ENCODE data around the gene HABP2.

The HABP2 gene

DNA sequence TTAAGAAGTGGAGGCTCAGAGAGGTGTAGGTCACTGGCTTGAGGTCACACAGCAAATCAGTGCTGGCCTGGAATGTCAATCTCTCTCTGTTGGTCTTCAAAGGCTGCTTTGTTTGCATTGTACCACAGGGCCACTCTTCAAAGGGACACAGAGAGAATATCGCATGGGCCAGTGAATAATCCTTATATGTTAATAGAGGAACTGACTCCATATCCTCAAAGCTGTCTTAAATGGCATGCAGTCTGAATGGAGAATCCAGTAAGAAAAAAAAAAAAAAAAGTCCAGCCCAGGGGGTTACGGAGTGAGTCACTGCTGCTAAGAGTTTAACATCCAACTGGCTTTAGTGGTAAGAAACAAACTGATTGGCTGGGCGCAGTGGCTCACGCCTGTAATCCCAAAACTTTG is 56.9 kb downstream of the HABP2 start:
- no peak for DNase-seq

DNA sequence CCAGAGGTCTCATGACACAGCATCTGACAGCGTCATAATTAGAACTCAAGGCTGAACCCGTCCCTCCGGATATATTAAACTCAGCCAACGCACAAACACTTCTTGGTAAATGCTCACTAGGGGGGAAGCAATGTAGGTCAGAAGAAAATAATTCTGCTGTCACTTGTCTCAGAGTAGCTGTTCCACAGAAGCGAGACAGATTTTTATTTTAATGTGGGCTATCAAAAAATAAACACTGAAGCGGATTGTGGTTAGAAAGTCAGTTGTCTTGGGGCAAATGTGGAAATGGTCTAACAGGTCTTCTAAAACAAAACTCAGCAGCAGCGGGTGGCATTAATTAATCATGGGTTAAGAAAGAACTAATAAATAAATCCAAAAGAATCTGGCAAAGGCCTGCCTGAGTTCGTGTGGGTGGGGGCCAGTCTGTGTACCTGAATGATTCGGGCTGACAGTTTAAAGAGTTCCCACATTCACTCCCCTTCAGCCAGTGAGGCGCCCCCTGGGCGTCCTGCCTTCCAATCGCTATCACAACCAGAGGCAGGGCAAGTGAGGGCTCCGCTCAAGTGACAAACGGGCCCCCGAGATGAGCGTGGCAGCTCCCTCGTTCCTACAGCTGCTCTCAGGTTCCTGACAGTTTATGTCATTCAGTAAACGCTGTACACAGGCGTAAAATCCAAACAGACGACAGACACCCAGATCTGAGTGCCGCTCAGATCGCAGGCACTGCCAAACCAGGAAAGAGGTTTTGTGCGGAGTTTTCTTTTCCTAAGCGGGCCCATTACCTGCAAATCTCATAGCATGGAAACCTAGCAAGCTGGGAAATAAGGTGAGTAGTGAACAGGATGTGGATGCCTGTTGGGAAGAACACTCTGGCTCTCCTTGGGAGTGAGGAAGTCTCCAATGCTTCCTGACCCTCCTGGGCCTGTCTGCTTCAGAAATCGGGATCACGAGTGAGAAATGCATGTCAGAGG is 58.1 kb downstream of the HABP2 start:
- no peak for DNase-seq

DNA sequence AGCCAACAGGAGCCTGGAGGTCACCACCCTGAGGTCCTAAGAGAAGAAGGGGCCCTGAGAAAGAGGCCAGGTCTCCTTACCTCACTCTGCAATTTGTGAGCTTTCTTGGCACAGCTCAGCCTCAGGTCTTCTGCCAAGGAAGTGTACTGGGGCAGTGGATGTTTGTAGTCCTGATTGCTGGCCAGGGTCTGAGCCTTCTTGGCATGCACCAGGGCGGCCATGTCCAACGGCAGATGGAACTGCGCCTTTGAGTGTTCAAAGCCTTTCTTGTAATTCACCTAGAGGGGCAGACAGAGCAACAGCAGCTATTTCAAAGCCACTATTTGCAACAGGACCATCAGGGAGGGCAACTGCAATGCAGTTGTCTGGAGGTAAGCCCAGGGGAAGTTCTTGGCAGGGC is 59.3 kb downstream of the HABP2 start:
- DNase-seq, result no peak

DNA sequence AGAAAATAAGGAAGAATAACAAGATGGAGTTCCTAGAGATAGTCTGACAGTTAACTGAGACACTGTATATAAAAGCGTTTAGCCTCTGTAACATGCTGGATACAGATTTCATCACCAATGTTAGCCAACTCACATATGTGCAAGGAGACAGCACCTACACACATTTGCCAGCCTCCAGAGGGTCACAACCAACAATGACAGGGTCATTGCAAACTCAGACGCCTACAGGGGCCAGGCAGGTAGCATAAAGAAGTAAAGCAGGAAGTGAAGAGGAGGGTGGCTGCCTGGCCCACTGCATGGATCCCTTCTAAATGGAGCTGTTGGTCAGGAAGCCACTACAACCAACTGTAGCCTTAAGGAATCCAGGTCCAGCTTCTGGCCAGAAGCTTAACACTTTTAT is 60.6 kb downstream of the HABP2 start:
- DNase-seq, result no peak

DNA sequence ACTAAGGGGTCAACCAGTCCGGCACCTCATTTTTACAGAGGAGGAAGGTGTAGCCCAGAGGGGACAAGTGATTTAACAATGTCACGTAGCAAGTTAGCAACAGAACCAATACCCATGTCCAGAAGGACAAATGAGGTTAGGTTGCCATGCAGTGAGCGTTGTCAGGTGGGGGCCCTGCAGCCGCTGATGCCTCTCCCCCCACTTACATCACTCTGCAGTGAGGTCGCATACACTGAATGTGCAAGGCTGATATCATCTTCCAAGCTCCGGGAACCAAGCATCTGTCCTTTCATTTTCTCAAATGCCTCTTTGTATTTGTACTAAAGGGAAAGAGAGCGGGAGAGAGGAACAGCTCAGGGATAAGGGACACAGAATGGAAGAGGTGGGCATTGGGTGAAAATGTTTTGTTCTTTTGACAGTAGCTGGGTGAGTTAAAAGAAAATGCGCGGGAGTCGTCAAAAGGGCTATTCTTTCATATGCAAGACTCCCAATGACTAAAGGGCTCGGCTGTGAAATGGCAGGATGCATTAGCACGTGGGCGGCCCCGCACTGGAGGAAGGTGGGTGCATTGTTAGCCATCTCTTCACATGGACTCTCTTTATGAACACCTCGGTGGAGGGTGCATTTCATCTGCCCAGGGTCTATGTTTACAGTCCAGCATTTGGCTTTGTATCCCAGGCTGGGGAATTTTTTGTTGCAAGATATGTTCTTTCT is 61.3 kb downstream of the HABP2 start:
- no peak for DNase-seq

DNA sequence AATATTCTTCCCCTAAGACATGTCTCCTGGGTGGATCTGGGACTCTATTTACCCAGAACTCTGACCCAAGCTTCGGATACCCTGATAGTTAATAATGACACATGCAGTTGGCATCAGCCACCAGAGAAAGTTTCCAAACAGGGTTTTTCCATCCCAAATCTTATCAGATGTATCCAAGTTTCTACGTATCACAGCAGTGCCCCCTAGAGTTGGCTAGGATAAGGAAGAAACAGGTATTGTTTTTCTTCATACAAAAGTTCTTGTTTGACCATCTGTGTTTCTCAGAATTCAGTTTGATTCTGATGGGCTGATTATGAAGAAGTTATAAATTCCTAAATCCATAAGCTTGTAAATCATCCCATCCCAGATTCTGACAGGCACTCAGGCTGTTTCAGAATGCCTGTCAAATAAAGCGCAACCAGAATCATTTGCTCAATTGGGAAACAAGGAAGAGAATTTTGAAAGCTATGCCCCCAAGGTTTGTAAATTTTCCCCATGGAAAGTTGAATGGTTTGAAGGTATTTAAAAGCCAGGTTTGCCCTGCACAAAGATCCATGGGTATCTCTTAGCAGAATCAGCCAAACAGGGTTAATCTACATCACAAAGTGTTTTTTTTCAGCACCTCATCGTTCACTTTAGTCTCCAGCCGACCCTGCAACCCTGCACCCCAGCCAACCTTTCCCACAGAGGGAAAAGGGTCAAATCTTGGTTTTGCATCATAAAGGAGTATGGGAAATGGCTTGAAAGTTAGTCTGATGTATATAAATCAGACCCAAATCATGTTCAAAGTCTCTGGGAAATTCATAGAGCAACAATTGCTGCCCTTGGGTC is 63.6 kb downstream of the HABP2 start:
- no peak for DNase-seq

DNA sequence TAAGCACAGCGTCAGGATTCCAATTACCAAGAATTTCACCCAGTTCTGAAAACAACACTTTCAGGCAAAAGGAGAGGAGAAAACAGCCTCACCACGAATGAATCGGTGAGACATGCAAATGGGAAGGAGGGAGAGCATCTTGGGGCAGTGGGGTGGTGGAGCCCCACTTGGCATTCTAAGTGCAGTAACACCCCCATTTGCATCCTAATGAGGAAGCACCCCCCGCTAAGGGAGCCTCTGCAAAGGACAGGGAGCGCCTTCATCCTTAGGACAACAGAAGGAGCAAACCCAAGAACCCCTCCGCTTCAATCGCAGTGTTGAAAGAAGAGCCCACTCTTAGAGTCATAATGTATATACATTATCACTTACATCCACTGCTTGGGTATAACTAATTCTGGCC is 64.2 kb downstream of the HABP2 start:
- DNase-seq, result no peak

DNA sequence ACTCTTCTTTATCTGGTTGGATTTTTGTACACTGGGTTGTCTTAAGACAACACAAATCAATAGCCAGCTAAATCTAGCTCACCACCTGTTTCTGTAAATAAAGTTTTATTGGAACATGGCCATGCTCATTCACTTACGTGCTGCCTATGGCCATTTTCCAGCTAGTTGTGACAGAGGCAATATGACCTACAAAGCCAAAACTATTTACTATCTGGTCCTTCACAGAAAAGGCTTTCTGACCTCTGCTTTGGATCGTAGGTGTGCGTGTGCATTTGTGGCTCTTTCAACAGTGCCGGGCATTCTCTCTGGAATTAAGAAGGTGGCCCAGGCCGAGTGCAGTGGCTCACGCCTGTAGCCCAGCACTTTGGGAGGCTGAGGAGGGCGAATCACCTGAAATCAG is 65.5 kb downstream of the HABP2 start:
- no peak for DNase-seq

DNA sequence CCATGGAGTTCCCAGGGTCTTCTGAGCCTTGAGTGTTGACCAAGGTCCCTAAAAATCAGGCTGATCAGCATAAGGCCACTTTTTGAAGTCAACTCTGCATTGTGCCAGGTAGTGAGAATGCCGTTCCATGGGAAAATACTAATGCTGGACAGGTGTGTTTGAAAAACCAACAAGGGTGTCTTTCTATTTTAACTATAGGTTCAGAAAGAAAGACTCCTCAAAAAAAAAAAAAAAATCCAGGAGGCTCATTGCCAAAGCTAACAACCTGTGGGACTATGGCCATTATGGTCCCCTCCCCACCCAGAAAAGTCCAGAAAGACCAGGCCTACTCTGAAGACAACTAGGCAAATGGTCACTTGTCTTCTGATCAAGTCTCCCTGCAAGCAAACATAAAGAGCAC is 66.5 kb downstream of the HABP2 start:
- DNase-seq, result no peak

DNA sequence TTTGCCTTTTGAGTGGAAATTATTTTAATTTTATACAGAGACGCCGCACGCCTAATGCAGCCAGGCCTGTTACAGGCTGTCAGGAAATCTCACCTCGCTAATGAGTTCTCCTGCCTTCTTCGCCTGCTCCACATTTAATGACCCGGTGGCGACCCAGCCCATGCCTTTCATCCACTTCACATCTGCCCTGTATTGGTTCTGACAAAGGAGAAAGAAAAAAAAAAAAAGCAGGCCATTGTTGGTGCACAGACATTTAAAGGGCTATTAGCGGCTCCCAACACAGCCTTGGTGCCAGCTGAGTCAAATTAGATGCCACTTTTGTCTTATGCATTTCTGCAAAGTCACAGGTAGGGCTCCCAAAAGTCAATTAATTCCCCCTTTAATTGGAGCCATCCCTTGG is 67.7 kb downstream of the HABP2 start:
- DNase-seq, result no peak

DNA sequence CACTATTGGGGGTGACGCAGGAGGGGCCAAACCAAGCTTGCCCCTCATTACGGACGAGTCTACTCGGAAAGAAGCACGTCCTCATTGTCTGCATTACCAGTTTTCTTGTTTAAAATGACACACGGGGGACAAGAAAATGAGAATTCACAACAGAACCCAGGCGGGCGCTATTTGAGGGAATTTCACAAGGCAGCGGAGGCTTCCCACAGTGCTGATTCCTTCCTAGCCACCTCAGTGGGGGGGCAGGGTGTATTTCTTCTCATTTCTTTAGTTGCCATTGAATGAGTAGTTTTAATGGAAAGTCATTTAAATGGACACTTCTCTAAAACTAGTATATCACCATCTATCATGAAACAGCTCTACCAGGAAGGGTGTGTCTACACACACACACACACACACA is 68.1 kb downstream of the HABP2 start:
- DNase-seq, result no peak

DNA sequence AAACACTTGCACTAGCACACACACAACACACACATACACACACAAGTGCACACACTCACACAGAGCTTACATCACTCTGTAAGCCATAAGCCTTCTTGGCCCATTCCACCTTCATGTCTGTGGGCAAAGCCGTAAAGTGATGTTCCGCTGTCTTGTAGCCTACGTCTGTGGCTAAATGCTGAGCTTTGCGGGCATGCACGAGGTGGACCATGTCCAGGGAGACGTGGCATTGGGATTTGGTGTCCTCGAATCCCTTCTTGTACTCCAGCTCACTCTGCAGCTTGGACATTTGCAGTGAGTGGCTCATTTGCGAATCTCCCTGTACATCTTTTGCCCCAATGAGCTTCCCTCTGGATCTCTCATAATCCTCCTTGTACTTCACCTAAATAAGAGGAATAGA is 68.9 kb downstream of the HABP2 start:
- no peak for DNase-seq

DNA sequence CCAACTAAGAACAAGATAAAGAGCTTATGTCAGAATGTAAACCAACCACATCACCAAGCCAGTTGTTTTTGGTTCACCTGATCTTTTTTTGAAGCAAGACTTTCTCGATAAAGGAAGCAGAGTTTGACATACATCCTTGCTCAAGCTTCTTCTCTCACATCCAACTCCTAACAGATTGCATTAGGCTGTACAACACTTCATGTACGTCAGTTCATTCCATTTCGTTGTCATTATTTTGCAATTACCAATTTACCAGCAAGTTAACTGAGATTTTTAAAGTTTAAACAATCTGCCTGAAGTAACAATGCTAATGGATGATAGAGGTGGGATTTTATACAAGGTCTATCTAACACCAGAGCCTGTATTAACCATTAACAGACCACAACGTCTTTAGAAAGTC is 70.0 kb downstream of the HABP2 start:
- no peak for DNase-seq

DNA sequence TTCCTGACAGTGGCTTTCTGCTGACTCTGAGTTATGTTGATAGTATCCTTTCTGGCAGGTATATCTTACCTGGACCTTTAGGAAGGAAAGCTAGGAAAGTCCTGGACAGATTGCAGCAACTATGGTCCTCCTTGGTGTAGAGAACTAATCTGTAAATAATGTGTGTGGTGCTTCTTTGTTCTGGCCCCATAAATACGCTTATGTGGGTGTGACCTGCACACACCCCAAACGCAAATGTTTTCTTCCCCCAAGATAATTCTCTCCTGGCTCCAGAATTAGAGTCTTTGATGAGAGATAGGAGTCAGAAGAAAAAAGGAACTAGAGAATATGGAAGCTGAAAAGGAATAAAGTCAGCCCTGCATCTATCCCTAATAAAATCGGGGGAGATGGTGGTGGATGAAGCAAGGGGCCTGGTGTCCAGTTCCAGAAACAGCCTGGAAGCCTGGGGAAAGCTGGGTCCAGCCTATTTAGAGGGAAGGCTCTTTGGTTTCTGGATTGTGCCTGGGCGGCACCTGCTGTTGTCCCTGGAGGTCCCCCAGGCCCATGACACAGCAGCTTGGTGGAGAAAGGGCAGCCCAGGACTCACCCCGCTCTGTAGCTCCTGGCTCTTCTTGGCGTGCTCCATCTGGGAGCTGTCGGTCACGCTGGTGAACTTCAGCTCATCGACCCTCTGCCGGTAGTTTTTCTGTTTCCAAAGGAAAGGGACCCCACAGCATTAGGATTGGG is 72.8 kb downstream of the HABP2 start:
- DNase-seq, result no peak

DNA sequence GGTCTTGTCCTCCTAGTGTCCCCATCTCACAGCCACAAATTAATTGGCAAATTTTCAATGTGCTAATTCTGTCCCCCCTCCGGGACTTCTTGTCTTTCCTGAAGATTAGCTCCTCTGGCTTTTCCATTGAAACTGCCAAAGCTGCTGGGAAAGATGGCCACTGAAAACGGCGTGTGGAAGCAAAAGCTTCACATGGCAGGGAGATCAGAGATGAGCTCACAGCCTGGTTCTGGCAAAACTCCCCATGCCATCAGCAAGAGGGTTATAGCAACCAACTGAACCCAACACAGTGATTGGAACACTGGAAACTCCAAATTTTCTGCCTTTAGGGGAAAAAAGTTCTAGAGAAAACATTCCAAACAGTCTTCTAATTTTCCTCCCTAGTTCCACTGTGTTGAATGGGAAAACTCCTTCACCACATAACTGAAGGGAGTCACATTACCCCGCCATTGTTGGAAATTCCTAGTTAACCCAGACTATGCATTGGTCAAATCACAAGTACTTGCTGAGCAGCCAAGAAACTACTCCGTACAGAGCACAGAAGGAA is 74.0 kb downstream of the HABP2 start:
- DNase-seq, result no peak

DNA sequence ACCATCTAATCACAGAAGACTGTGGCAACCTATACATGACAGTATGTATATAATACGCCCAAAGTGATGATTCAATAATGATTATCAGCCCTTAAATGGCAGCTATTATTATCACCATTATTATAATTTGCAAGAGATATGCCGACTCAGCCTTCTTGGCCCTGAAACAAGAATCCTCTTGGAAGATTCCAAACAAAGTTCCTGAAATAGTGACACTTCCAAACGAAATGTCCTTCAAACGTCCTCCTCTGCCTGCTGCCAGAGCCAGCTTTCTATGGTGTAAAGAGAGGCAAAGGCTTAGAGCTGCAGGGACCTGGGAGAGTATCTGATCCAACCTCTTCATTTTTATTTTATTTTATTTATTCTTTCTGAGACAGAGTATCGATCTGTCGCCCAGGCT is 75.0 kb downstream of the HABP2 start:
- no peak for DNase-seq

DNA sequence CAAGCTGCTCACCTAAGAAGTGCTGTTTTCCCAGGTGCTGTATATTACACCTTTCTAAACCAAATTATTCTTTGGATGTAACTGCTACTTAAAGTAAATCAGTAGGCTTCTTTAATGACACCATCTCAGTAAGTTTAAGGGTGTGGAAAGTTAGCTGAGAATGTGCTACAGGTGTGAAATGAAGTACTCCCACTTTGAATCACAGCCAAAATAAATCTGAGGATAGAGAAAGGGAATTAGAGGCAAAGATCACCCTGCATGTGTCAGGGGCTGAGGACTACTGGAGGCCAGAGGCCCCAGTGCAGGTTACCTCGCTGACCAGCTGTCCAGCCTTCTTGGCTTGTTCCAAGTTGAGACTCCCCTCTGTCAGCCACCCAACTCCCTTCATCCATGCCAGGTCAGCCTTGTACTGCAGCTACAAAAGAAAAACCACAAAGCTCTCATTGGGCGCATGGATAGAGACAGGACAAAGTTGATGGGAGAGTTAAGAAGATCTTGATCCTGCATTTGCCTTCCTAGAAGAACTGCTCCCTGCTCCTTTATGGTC is 75.8 kb downstream of the HABP2 start:
- DNase-seq, result no peak

DNA sequence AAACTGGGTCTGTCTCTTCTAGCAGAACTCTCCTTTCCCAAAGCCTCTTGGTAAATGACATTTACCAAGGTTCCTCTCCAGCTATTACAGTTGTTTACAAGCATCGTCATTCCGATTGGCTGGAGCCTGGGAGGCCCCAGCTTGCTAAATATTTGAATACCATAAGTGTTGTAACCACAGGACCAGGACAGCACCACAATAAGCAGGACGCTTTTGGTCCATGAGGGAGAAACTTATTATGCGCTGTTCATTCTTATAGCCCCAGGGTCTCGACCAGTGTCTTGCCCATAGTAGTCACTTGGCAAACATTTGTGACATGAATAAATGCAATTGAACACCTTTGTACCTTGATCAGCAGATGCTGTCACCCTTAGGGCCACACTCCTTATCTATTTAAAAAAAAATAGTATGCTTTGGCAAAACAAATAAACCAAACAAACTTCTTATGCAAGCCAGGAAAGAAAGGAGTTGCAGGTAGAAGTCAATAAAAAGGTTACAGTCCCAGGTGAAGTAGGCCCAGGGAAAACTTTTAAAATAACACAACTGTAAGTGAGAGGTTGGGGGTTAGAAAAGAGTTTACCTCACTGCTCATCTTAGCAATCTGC is 78.2 kb downstream of the HABP2 start:
- DNase-seq, result no peak

DNA sequence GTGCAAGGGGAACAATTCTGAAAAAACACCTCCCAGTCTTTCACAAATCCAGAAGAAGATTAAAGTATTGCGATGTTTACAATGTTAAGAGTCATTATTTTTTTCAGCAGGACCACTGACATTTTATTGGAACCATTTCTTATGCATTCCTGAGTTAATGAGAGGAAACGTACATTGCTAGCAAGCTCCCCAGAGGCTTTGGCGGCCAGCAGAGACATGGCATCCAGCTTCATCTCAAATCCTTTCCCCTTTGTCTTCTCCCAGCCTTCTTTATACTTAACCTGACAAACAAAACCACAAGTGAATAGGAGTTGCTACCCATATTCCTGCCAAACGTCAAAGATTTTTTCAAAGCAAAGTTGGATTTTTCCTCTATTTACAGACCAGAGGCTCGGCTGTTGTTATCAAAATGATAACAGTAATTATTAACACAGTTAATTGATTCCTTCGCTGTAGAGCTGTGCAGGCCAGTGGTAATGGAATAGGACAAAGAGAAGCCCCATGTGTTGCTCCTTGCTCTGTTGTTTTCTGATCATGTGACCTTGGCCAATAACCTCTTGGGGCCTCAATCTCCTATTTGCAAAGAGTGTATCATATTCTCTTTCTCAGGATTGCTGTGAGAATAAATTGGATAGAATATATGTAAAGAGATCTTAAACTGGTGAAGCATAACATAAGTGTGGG is 79.0 kb downstream of the HABP2 start:
- no peak for DNase-seq

Measured in SHP77 (cell line).